SK-N-MC (cell line): ENCODE data around the gene GNAS-AS1.

Source experiments
- EZH2 ChIP-seq: fragments of 200-600 bp; sonication (generic); IDR thresholded peaks from one replicate; pipeline ENCODE4 v1.6.1; 2017; ENCODE audit warnings: antibody characterized with exemption
- POLR2AphosphoS5 ChIP-seq: IDR thresholded peaks from 2 replicates; pipeline ENCODE4 v1.6.1; 2012; ENCODE audit warnings: mild to moderate bottlenecking, low read depth, low read length, borderline replicate concordance

- TF ChIP-seq POLR2AphosphoS5: no peak
- no peak for TF ChIP-seq EZH2
These were observed 48.8 kb upstream of the GNAS-AS1 start for GRCh38 chr20:58899512-58899911.
